Vagina (tissue), 2 donors: Measurements from ENCODE around the gene DAB1. TPM values are rescaled to one million over a fixed set of nuclear protein-coding genes. Genes with fewer than 3 reads are reported as not detected.

Experiments used
- DNase-seq, 2 donors: peaks; one replicate each; pipeline ENCODE4 v3.0.0-alpha.2; 2017; ENCODE audit errors: extremely low spot score in 2 of 2
- H3K27ac ChIP-seq: fragments of 200-600 bp; sonication (generic); one replicate; pipeline ENCODE4 v1.5.1; 2019
- H3K27me3 ChIP-seq: fragments of 200-600 bp; sonication (generic); one replicate; pipeline ENCODE4 v1.5.1; 2019
- H3K36me3 ChIP-seq, 2 donors: fragments of 200-600 bp; sonication (generic); one replicate each; pipeline ENCODE4 v1.5.1; 2017 to 2019
- H3K4me1 ChIP-seq: fragments of 200-600 bp; sonication (generic); one replicate; pipeline ENCODE4 v1.5.1; 2019
- H3K4me3 ChIP-seq, 2 donors: fragments of 200-600 bp; sonication (generic); 1 replicate in 1 of 2; 2 replicates in 1 of 2; pipeline ENCODE4 v1.5.1; 2016 to 2019
- H3K9me3 ChIP-seq: fragments of 200-600 bp; sonication (generic); one replicate; pipeline ENCODE4 v1.5.1; 2019
- POLR2A ChIP-seq, 2 donors: fragments of 450-650 bp; IDR thresholded peaks; one replicate each; pipeline ENCODE4 v1.6.1; 2017; ENCODE audit warnings: antibody characterized with exemption in 2 of 2, mild to moderate bottlenecking in 2 of 2, moderate library complexity in 2 of 2
- POLR2AphosphoS5 ChIP-seq, 2 donors: sonication (generic); formaldehyde crosslinking; IDR thresholded peaks; one replicate each; pipeline ENCODE4 v1.9.0; 2017; ENCODE audit warnings: antibody characterized with exemption in 2 of 2, mild to moderate bottlenecking in 2 of 2, low read depth in 1 of 2; ENCODE audit not compliant: insufficient read depth in 1 of 2
- intact Hi-C: fragments of 100-400 bp; cut with DNase I; formaldehyde crosslinking; loops from one replicate; pipeline ENCODE4 v1.15.1; 2023
- total RNA-seq: library from RNA; depleted of rRNA; stranded (reverse); fragments of >200 nt; gene quantifications from one replicate; pipeline ENCODE4 v1.2.3, GENCODE V29; 2016
- TF ChIP-seq, protein P1 (sequence below), 3 experiments: fragments of 450-650 bp in 2 of 3; fragments of 200-600 bp in 1 of 3; sonication (generic) in 1 of 3; IDR thresholded peaks; one replicate each; pipeline ENCODE4 v1.5.1; 2017 to 2019; ENCODE audit warnings: antibody characterized with exemption in 3 of 3, mild to moderate bottlenecking in 2 of 3, moderate library complexity in 2 of 3

Gene DAB1
- total RNA-seq, 1 donor from 2014 or later = 0.25 TPM

DNA sequence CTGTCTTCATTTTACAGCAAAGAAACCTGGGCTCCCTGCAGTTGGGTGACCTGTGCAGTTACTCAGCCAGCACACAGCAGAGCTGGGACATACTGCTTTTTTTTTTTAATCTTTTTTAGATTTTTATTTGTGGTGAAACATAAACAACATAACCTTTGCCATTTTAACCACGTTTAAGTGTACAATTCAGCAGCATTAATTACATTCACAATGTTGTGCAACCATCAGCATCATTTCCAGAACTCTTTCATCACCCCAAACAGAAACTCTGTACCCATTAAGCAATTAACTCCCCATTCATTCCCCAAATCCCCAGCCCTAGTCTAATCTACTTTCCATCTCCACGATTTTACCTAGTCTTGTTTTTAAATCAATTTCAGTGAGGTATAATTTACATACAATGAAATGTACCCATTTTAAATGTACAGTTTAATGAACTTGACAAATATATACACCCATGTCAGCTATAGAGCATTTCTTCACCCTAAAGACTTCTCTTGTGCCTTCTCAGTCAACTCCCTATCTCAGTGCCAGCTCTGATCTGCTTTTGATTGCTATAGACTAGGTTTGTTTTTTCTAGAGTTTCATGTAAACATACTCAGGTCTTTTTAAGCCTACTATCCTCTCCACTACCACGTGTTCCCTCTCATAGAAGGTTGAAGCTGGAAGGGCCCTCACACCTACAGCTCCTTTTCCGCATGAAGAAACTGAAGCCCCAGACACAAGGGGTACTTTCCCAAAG is 420.3 kb downstream of the DAB1 start:
- TF ChIP-seq POLR2A (IDR thresholded peaks at IDR 0.05) (no peak), POLR2AphosphoS5 (IDR thresholded peaks at IDR 0.05; ENCODE audit: insufficient read depth in 1 of 2, low read depth in 1 of 2) (no peak)
- TF ChIP-seq, protein P1, sequence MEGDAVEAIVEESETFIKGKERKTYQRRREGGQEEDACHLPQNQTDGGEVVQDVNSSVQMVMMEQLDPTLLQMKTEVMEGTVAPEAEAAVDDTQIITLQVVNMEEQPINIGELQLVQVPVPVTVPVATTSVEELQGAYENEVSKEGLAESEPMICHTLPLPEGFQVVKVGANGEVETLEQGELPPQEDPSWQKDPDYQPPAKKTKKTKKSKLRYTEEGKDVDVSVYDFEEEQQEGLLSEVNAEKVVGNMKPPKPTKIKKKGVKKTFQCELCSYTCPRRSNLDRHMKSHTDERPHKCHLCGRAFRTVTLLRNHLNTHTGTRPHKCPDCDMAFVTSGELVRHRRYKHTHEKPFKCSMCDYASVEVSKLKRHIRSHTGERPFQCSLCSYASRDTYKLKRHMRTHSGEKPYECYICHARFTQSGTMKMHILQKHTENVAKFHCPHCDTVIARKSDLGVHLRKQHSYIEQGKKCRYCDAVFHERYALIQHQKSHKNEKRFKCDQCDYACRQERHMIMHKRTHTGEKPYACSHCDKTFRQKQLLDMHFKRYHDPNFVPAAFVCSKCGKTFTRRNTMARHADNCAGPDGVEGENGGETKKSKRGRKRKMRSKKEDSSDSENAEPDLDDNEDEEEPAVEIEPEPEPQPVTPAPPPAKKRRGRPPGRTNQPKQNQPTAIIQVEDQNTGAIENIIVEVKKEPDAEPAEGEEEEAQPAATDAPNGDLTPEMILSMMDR (IDR thresholded peaks at IDR 0.05) = no peak
- no peaks in the 10 kb centered on the region for H3K36me3 ChIP-seq
- H3K9me3 ChIP-seq = no peaks in the 10 kb centered on the region
- H3K27ac ChIP-seq = no peak overlapping the region
- DNase-seq = no peak
- intact Hi-C loops = no loop called here
- no peaks in the 10 kb centered on the region for H3K4me1 ChIP-seq
- no peak overlapping the region for H3K4me3 ChIP-seq
- no peaks in the 10 kb centered on the region for H3K27me3 ChIP-seq

DNA sequence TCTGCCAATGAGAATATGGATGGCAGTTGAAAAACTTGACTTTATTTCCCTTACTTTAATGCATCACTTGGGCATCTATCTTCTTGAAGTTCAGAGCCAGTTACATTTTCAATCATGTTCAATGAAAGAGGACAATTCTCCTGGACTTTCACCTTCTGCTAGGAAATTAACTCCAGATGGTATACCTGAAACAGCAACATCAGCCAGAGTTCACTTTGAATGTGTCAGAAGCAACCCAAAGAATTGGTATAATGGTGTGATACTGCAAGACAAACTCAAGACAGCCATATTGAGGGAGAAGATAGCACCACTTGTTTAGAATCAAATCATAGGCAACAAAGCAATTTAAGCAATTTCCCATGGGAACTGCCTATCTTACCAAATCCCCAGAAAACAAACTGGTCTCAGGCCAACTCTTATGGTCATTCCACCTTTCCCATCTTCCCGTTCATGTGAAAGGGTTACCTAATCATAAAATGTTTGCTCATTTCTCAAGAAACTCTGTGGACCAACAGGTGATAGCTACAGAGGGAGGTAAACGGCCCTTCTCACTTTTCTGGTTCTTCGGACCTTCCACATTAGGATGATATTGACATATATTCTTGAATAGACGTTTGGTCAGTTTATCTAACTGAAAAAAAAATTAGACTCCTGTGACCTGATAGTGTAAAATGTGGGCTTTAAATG is 428.3 kb downstream of the DAB1 start:
- Histone ChIP-seq H3K4me3 (no peak overlapping the region), H3K9me3 (no peaks in the 10 kb centered on the region), H3K27ac (no peak overlapping the region), H3K27me3 (no peaks in the 10 kb centered on the region), H3K4me1 (no peaks in the 10 kb centered on the region), H3K36me3 (no peaks in the 10 kb centered on the region)
- TF ChIP-seq, protein P1 (IDR thresholded peaks at IDR 0.05) = no peak
- TF ChIP-seq POLR2A (IDR thresholded peaks at IDR 0.05) (no peak), POLR2AphosphoS5 (IDR thresholded peaks at IDR 0.05; ENCODE audit: insufficient read depth in 1 of 2, low read depth in 1 of 2) (no peak)
- no peak for DNase-seq
- intact Hi-C loops = no loop called here

DNA sequence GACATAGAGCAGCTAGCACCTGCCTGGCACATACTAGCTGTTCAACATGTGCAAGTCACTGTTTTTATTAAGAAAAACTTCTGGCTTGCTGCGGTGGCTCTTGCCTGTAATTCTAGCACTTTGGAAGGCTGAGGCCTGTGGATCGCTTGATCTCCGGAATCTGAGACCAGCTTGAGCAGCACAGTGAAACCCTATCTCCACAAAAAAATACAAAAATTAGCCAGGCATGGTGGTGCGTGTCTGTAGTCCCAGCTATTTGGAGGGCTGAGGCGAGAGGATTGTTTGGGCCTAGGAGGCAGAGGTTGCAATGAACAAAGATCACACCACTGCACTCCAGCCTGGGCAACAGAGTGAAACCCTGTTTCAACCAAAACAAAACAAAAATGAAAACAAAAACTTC is 430.4 kb downstream of the DAB1 start:
- H3K27me3 ChIP-seq = no peaks in the 10 kb centered on the region
- intact Hi-C loops = no loop called here
- H3K36me3 ChIP-seq = no peaks in the 10 kb centered on the region
- no peak for DNase-seq
- TF ChIP-seq, protein P1 (IDR thresholded peaks at IDR 0.05) = no peak
- TF ChIP-seq POLR2AphosphoS5 (IDR thresholded peaks at IDR 0.05; ENCODE audit: insufficient read depth in 1 of 2, low read depth in 1 of 2) (no peak), POLR2A (IDR thresholded peaks at IDR 0.05) (no peak)
- no peak overlapping the region for H3K27ac ChIP-seq
- no peaks in the 10 kb centered on the region for H3K4me1 ChIP-seq
- no peaks in the 10 kb centered on the region for H3K9me3 ChIP-seq
- no peak overlapping the region for H3K4me3 ChIP-seq

DNA sequence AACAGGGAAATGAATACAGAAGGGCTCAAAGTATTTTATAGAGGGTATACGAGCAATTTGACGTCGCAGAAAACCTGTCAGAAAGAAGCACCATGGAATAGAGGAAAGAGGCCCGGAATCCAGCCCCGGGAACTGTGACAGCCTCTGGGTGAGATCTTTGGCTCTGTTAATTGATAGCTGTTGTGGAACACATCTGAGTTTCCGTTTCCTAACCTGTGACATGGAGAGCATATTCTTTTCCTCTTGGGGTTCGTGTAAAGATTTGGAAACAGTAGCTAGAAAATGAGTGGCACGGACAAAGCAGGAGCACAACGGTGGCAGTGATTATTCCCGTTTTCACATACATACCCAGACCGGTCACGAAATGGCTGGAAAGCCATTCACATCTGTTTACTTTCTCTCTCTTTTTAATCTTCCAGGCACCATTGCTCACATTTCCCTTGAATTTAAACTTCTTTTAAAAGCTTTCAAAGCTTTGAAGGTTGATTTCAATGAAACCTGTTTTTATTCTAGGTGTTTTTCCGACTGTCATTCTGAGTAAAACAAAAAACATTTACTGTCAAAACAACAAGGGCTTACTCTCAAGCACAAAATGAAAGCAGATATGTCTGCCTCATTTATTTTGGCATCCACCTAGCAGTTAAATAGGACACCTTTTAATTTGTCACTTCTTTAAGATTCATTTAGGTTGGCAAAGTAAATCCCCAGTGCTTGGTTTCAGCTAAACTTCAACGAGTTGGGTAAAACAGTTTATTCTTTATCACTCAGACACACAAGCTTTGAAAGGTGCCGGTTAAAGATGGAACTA is 431.3 kb downstream of the DAB1 start:
- Histone ChIP-seq H3K9me3 (no peaks in the 10 kb centered on the region), H3K4me3 (no peak overlapping the region), H3K27me3 (no peaks in the 10 kb centered on the region), H3K4me1 (no peaks in the 10 kb centered on the region), H3K36me3 (no peaks in the 10 kb centered on the region), H3K27ac (no peak overlapping the region)
- DNase-seq = no peak
- TF ChIP-seq, protein P1 (IDR thresholded peaks at IDR 0.05) = no peak
- TF ChIP-seq POLR2AphosphoS5 (IDR thresholded peaks at IDR 0.05; ENCODE audit: insufficient read depth in 1 of 2, low read depth in 1 of 2) = no peak
- TF ChIP-seq POLR2A (IDR thresholded peaks at IDR 0.05) = no peak
- intact Hi-C loops = no loop called here
